Stimulated activated CD4-positive, alpha-beta T cell treated with anti-CD3 and anti-CD28 coated beads, Interleukin-1b, Interleukin-23, amount 100 ng/mL, for 24 hours (primary cell): Measurements from ENCODE around the gene NUP54.

ENCODE experiments used
- DNase-seq, 4 experiments: peaks; one replicate each; pipeline ENCODE4 v3.0.0-alpha.2; 2020; ENCODE audit warnings: low read depth in 4 of 4, low spot score in 1 of 4

The NUP54 gene

GRCh38 chr4:76074468-76074867 is 73.7 kb downstream of the NUP54 start, which contains the start of gene ART3:
Gene ART3 (plus strand): TSS chr4:76074709. CDS start chr4:76075890, 1,181 bp downstream.
- no peak for DNase-seq

- DNase-seq = no peak
Measured at GRCh38 chr4:76072760-76073159, 75.4 kb downstream of the NUP54 start.

- peak; percentile 49 to 60 (median 53) for DNase-seq
Measured at GRCh38 chr4:76067652-76068286, 80.4 kb downstream of the NUP54 start.

- DNase-seq = no peak
Measured at GRCh38 chr4:76066546-76066945, 81.7 kb downstream of the NUP54 start.
